Endothelial cell of umbilical vein (primary cell): Measurements from ENCODE around the gene TNIP3. TPM values are rescaled to one million over a fixed set of nuclear protein-coding genes. Genes with fewer than 3 reads are reported as not detected.

Source experiments
- BruUV-seq: library from RNA; stranded (reverse); fragments of 400-500 nt; replicated peaks from 2 replicates; lab custom pipeline; 2021; lab: Mats Ljungman, UMichigan
- CTCF ChIA-PET: fragments of 300-600, 350-600 bp; sonication (Branson Sonifier 250); formaldehyde crosslinking; loops from one replicate; lab custom pipeline; 2021; ENCODE audit warnings: antibody characterized with exemption, inconsistent platforms; lab: Charles Lee
- POLR2A ChIA-PET: fragments of 300-600, 350-600 bp; sonication (Branson Sonifier 250); formaldehyde crosslinking; loops from one replicate; lab custom pipeline; 2021; ENCODE audit warnings: antibody characterized with exemption, inconsistent platforms; lab: Charles Lee
- DNase-seq: peaks from one replicate; pipeline ENCODE4 v3.0.0-alpha.2; 2011; ENCODE audit warnings: low read depth, low spot score
- FAIRE-seq: peaks from 2 replicates; lab custom pipeline; 2011; peaks lifted over from hg19 to GRCh38; lab: Jason Lieb, UNC
- H2AFZ ChIP-seq: 2 replicates; pipeline ENCODE4 v1.6.0; 2012; ENCODE audit warnings: low read depth, low read length, control low read depth, inconsistent platforms
- H3K27ac ChIP-seq: 2 replicates; pipeline ENCODE4 v1.5.1; 2011; ENCODE audit warnings: low read depth, mild to moderate bottlenecking, control low read depth, low read length, moderate library complexity; ENCODE audit not compliant: insufficient read depth
- H3K27me3 ChIP-seq, 2 experiments: 2 replicates each; pipeline versions ENCODE4 v1.6.0 to v1.6.1; 2011; ENCODE audit warnings: low read length in 2 of 2, mixed read lengths in 1 of 2; ENCODE audit not compliant: control insufficient read depth in 2 of 2, insufficient read depth in 2 of 2
- H3K36me3 ChIP-seq, 2 experiments: 2 replicates in 1 of 2; 3 replicates in 1 of 2; pipeline ENCODE4 v1.5.1; 2011; ENCODE audit warnings: low read length in 2 of 2, mild to moderate bottlenecking in 1 of 2, moderate library complexity in 1 of 2; ENCODE audit not compliant: control insufficient read depth in 2 of 2, insufficient read depth in 2 of 2; ENCODE audit errors: extremely low read depth in 1 of 2
- H3K4me1 ChIP-seq: 3 replicates; pipeline ENCODE4 v1.5.1; 2011; ENCODE audit warnings: mild to moderate bottlenecking, low read length; ENCODE audit not compliant: control insufficient read depth, insufficient read depth; ENCODE audit errors: extremely low read depth
- H3K4me2 ChIP-seq: 2 replicates; pipeline ENCODE4 v1.6.1; 2011; ENCODE audit warnings: low read length, control low read depth, mixed read lengths; ENCODE audit not compliant: insufficient read depth
- H3K4me3 ChIP-seq, 3 experiments: fragments of 200-600 bp in 1 of 3; sonication (generic), shearing (Covaris generic) in 1 of 3; replicated peaks in 1 of 3; 2 replicates each; pipeline ENCODE4 v1.5.1; 2011 to 2016; ENCODE audit warnings: control low read depth in 3 of 3, low read length in 3 of 3, mild to moderate bottlenecking in 2 of 3, inconsistent platforms in 1 of 3, low read depth in 1 of 3, moderate library complexity in 1 of 3; ENCODE audit not compliant: insufficient read depth in 1 of 3
- H3K79me2 ChIP-seq: 2 replicates; pipeline ENCODE4 v1.6.0; 2012; ENCODE audit warnings: low read length, inconsistent platforms; ENCODE audit not compliant: control insufficient read depth, insufficient read depth
- H3K9ac ChIP-seq: replicated peaks from 2 replicates; pipeline ENCODE3; 2011; ENCODE audit warnings: low read length, control low read depth; ENCODE audit not compliant: insufficient read depth; ENCODE audit errors: extremely low read depth
- H3K9me1 ChIP-seq: replicated peaks from 3 replicates; pipeline ENCODE4 v1.6.0; 2011; ENCODE audit warnings: mild to moderate bottlenecking, low read length; ENCODE audit not compliant: control insufficient read depth, insufficient read depth; ENCODE audit errors: extremely low read depth
- H3K9me3 ChIP-seq: replicated peaks from 2 replicates; pipeline ENCODE4 v1.5.1; 2012; ENCODE audit warnings: low read length, inconsistent platforms; ENCODE audit not compliant: control insufficient read depth, insufficient read depth
- H4K20me1 ChIP-seq: replicated peaks from 2 replicates; pipeline ENCODE3; 2011; ENCODE audit warnings: mild to moderate bottlenecking, low read length; ENCODE audit not compliant: control insufficient read depth, insufficient read depth; ENCODE audit errors: extremely low read depth
- CTCF ChIP-seq, 2 donors: IDR thresholded peaks; 1 replicate in 1 of 2; 2 replicates in 1 of 2; pipeline ENCODE4 v1.5.1; 2011; ENCODE audit warnings: low read length in 2 of 2, mild to moderate bottlenecking in 2 of 2, moderate library complexity in 2 of 2, control low read depth in 1 of 2, inconsistent platforms in 1 of 2, low read depth in 1 of 2; ENCODE audit not compliant: insufficient read depth in 1 of 2; ENCODE audit errors: extremely low read depth in 1 of 2
- EZH2 ChIP-seq: IDR thresholded peaks from 2 replicates; pipeline ENCODE4 v1.6.1; 2012; ENCODE audit warnings: borderline replicate concordance, low read depth, mild to moderate bottlenecking, moderate library complexity, low read length, inconsistent platforms; ENCODE audit not compliant: severe bottlenecking
- FOS ChIP-seq: IDR thresholded peaks from 2 replicates; pipeline ENCODE4 v1.6.1; 2011; ENCODE audit warnings: mild to moderate bottlenecking, low read length, moderate library complexity, borderline replicate concordance; ENCODE audit not compliant: insufficient read depth
- GATA2 ChIP-seq: IDR thresholded peaks from 2 replicates; pipeline ENCODE4 v1.7.0; 2011; ENCODE audit warnings: low read depth, mild to moderate bottlenecking, moderate library complexity, mixed read lengths, low read length; ENCODE audit not compliant: insufficient read length, insufficient read depth
- JUN ChIP-seq: IDR thresholded peaks from 2 replicates; pipeline ENCODE4 v1.6.1; 2011; ENCODE audit warnings: borderline replicate concordance, low read depth; ENCODE audit not compliant: insufficient read length, insufficient read depth
- MYC ChIP-seq: IDR thresholded peaks from one replicate; pipeline ENCODE4 v1.6.1; 2011; ENCODE audit warnings: mild to moderate bottlenecking, low read depth, low read length
- POLR2A ChIP-seq: IDR thresholded peaks from 2 replicates; pipeline ENCODE4 v1.6.1; 2012; ENCODE audit warnings: low read depth, mild to moderate bottlenecking, control low read depth, low read length
- POLR2AphosphoS5 ChIP-seq: IDR thresholded peaks from 2 replicates; pipeline ENCODE4 v1.6.1; 2012; ENCODE audit warnings: low read depth, mild to moderate bottlenecking, control low read depth, low read length, moderate library complexity; ENCODE audit not compliant: insufficient read depth
- dilution Hi-C: fragments of 300-500 bp; cut with MboI; formaldehyde crosslinking; loops from one replicate; pipeline ENCODE4 v1.15.0; 2019; ENCODE audit warnings: low sequenced_read_pairs; ENCODE audit not compliant: extremely low pct_ligation_motif_present
- intact Hi-C: fragments of 100-400 bp; cut with micrococcal nuclease; formaldehyde crosslinking; loops from one replicate; pipeline ENCODE4 v1.10.0; 2022
- polyA plus RNA-seq, 4 experiments: library from polyadenylated mRNA; depleted of rRNA in 3 of 4; stranded (reverse) in 3 of 4; unstranded in 1 of 4; fragments of >200 nt; gene quantifications; 2 replicates each; pipeline versions ENCODE4 v1.2.1 to v1.2.3, GENCODE V29; 2011 to 2012; ENCODE audit warnings: missing spikeins in 1 of 4
- total RNA-seq: library from RNA; stranded (reverse); gene quantifications from 2 replicates; pipeline ENCODE4 v1.2.3, GENCODE V29; 2021
- TF ChIP-seq, protein P1 (sequence below): IDR thresholded peaks from 2 replicates; pipeline ENCODE4 v1.6.1; 2011; ENCODE audit not compliant: insufficient read depth, insufficient read length

TNIP3 gene
- total and polyA plus RNA-seq, 2 donors (not counting 3 experiments of a cell fraction or from before 2014, with no cell fraction given) = not detected

GRCh38 chr4:121107507-121107906 is 56.6 kb downstream of the TNIP3 start:
- H3K79me2 ChIP-seq = no peaks in the 10 kb centered on the region
- no peaks in the 10 kb centered on the region for H3K9me1 ChIP-seq
- H3K9ac ChIP-seq = no peak overlapping the region
- dilution Hi-C loops = no loop called here
- intact Hi-C loops = no loop called here
- H4K20me1 ChIP-seq = no peaks in the 10 kb centered on the region
- TF ChIP-seq GATA2 = no peak
- no peak for TF ChIP-seq JUN
- TF ChIP-seq, protein P1, sequence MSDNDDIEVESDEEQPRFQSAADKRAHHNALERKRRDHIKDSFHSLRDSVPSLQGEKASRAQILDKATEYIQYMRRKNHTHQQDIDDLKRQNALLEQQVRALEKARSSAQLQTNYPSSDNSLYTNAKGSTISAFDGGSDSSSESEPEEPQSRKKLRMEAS = no peak
- TF ChIP-seq FOS = no peak
- no peak for TF ChIP-seq CTCF (IDR thresholded peaks at IDR 0.05; ENCODE audit: extremely low read depth in 1 of 2, insufficient read depth in 1 of 2, low read depth in 1 of 2, low read length in 2 of 2)
- no peak for TF ChIP-seq POLR2AphosphoS5
- TF ChIP-seq EZH2 = no peak
- no peak for TF ChIP-seq POLR2A
- no peak for TF ChIP-seq MYC
- FAIRE-seq = no peak
- no peak overlapping the region for H3K4me2 ChIP-seq
- H3K9me3 ChIP-seq = no peaks in the 10 kb centered on the region
- H3K36me3 ChIP-seq = no peaks in the 10 kb centered on the region
- no peak overlapping the region for H2AFZ ChIP-seq
- no TSS peak for BruUV-seq
- H3K27me3 ChIP-seq = peaks cover 3 to 4% of the 10 kb centered on the region in 2 experiments
- H3K27ac ChIP-seq = no peak overlapping the region
- ChIA-PET CTCF (interaction anchor here (2.7 kb wide), 1 partner anchor 11 kb away, joined by 10 read pairs; no protein-coding TSS in a partner anchor), POLR2A (no interaction called here)
- no peak for DNase-seq
- H3K4me1 ChIP-seq = no peaks in the 10 kb centered on the region
- no peak overlapping the region for H3K4me3 ChIP-seq
